Common myeloid progenitor, CD34-positive (primary cell): ENCODE results near the gene POLR1A.
A peak's percentile ranks its signal among the peaks of the same experiment; 100 is the strongest.

ENCODE experiments used
- CTCF ChIA-PET: fragments of 350-600 bp; sonication (Branson Sonifier 250); formaldehyde crosslinking; loops from one replicate; lab custom pipeline; 2021; ENCODE audit warnings: antibody characterized with exemption; lab: Charles Lee
- POLR2A ChIA-PET: fragments of 350-600 bp; sonication (Branson Sonifier 250); formaldehyde crosslinking; loops from one replicate; lab custom pipeline; 2021; ENCODE audit warnings: antibody characterized with exemption; lab: Charles Lee
- DNase-seq, 3 donors: peaks; one replicate each; pipeline versions ENCODE4 v3.0.0 to v3.0.0-alpha.2; 2013
- H3K27ac ChIP-seq, 2 experiments: 1 replicate in 1 of 2; 2 replicates in 1 of 2; pipeline ENCODE4 v1.7.0; 2013; ENCODE audit warnings: inconsistent platforms in 2 of 2, low read length in 2 of 2, mild to moderate bottlenecking in 2 of 2, low read depth in 1 of 2, moderate library complexity in 1 of 2; ENCODE audit not compliant: severe bottlenecking in 2 of 2, insufficient read depth in 1 of 2, poor library complexity in 1 of 2
- H3K27me3 ChIP-seq, 5 experiments: replicated peaks in 2 of 5; 1 replicate in 3 of 5; 2 replicates in 2 of 5; pipeline versions ENCODE4 v1.6.1 to v1.7.0; 2013; ENCODE audit warnings: low read length in 4 of 5, mild to moderate bottlenecking in 2 of 5, moderate library complexity in 2 of 5, inconsistent platforms in 1 of 5; ENCODE audit not compliant: insufficient read depth in 5 of 5, control insufficient read depth in 4 of 5
- H3K36me3 ChIP-seq, 4 experiments: 1 replicate in 2 of 4; 2 replicates in 2 of 4; pipeline versions ENCODE4 v1.6.1 to v1.7.0; 2013; ENCODE audit warnings: low read length in 3 of 4, control low read depth in 1 of 4, mild to moderate bottlenecking in 1 of 4; ENCODE audit not compliant: control insufficient read depth in 4 of 4, insufficient read depth in 4 of 4
- H3K4me1 ChIP-seq, 4 experiments: 1 replicate in 3 of 4; 2 replicates in 1 of 4; pipeline versions ENCODE4 v1.6.1 to v1.7.1; 2013; ENCODE audit warnings: low read length in 3 of 4, mild to moderate bottlenecking in 3 of 4, control low read depth in 1 of 4, inconsistent platforms in 1 of 4, moderate library complexity in 1 of 4; ENCODE audit not compliant: control insufficient read depth in 4 of 4, insufficient read depth in 4 of 4; ENCODE audit errors: control extremely low read depth in 1 of 4
- H3K4me3 ChIP-seq, 7 experiments: 1 replicate in 4 of 7; 2 replicates in 3 of 7; pipeline versions ENCODE4 v1.5.1 to v1.7.0; 2013; ENCODE audit warnings: mild to moderate bottlenecking in 7 of 7, low read length in 6 of 7, moderate library complexity in 6 of 7, inconsistent platforms in 2 of 7, low read depth in 2 of 7, control low read depth in 1 of 7; ENCODE audit not compliant: insufficient read depth in 4 of 7, control insufficient read depth in 1 of 7; ENCODE audit errors: extremely low read depth in 1 of 7
- H3K9me3 ChIP-seq, 5 experiments: 1 replicate in 4 of 5; 2 replicates in 1 of 5; pipeline versions ENCODE4 v1.6.1 to v1.7.1; 2013; ENCODE audit warnings: low read length in 4 of 5, mild to moderate bottlenecking in 2 of 5, inconsistent platforms in 1 of 5, low read depth in 1 of 5, moderate library complexity in 1 of 5; ENCODE audit not compliant: control insufficient read depth in 4 of 5, insufficient read depth in 2 of 5; ENCODE audit errors: control extremely low read depth in 1 of 5
- WGBS: methylation state at CpG from one replicate; pipeline ENCODE4 v1.1.5; 2013; ENCODE audit not compliant: insufficient coverage; 5-methylcytosine and 5-hydroxymethylcytosine counted together

The POLR1A gene

DNA sequence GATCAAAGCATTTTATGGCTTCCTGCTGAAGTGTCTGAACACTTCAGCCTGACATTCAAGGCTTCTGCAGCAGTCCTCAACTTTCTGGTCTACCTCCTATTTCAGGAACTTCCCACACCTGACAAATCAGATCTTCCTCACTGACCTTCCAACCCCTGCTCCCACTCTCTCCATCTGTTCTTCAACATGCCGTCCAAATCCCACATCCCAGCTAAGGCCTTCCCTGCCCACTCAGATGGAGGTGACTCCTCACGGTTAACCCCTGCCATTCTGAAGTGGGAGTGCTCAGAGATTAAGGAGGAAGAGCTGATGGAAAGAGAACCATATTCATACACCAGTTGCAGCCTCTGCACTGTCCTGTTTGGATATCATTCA lies 104.8 kb downstream of the POLR1A start:
- Histone ChIP-seq H3K27me3 (no peaks in the 10 kb centered on the region), H3K4me3 (no peak overlapping the region), H3K36me3 (no peaks in the 10 kb centered on the region), H3K4me1 (peaks cover 14 to 72% (median 41%) of the 10 kb centered on the region in 4 experiments), H3K9me3 (peaks cover 0 to 11% (median 7%) of the 10 kb centered on the region in 5 experiments), H3K27ac (no peak overlapping the region)
- DNase-seq, result no peak
- ChIA-PET CTCF (interaction anchor here (1.4 to 2.0 kb wide), 2 partner anchors 9 to 35 kb away, joined by 4 read pairs; no protein-coding TSS in a partner anchor), POLR2A (no interaction called here)
- WGBS, result 100% methylated on average over 1 of the region's 2 CpGs

DNA sequence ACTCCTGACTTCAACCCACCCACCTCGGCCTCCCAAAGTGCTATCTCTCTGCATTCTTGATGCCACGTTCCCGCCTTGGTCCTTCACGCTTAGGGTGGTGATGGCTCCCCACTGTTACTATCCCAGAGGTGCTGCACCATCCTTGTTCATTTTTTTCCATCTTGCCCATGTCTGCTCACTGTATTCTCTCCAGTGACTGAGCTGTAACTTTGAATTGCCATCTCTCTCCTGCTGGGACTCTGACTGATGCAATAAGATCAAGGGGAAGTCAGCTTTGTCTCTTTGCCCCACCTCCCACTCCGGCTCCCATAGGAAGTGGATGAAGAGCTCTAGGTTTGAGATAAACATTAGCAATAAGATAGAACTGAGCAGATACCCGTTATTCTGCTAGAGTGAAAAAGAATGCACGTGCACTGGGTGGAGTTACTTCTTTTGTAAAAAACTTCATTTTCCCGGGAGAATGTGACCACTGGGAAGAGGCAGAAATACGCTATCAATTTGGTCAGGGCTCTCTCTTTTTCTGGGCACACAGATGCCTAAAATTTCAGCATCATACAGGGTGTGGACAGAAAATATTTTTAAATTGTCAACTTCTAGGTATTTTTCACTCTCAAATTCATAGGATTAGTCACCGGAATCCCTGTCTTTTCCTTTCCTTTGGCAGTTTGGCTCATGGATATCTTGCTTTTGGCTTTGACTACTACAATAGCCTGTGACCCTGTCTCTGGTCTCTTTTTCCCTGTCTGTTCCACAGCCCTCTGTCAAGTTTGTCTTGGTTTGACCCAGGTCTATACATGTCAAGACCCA lies 105.4 kb downstream of the POLR1A start:
- Histone ChIP-seq H3K9me3 (peaks cover 0 to 5% (median 2%) of the 10 kb centered on the region in 5 experiments), H3K27me3 (no peaks in the 10 kb centered on the region), H3K4me1 (peaks cover 14 to 78% (median 46%) of the 10 kb centered on the region in 4 experiments), H3K36me3 (no peaks in the 10 kb centered on the region), H3K27ac (no peak overlapping the region), H3K4me3 (no peak overlapping the region)
- DNase-seq, result no peak
- ChIA-PET CTCF (interaction anchor here (1.1 to 2.0 kb wide), 3 partner anchors 10 to 36 kb away, joined by 3 to 4 read pairs (median 4); no protein-coding TSS in a partner anchor), POLR2A (no interaction called here)
- 89% methylated on average over 9 of the region's 10 CpGs for WGBS

DNA sequence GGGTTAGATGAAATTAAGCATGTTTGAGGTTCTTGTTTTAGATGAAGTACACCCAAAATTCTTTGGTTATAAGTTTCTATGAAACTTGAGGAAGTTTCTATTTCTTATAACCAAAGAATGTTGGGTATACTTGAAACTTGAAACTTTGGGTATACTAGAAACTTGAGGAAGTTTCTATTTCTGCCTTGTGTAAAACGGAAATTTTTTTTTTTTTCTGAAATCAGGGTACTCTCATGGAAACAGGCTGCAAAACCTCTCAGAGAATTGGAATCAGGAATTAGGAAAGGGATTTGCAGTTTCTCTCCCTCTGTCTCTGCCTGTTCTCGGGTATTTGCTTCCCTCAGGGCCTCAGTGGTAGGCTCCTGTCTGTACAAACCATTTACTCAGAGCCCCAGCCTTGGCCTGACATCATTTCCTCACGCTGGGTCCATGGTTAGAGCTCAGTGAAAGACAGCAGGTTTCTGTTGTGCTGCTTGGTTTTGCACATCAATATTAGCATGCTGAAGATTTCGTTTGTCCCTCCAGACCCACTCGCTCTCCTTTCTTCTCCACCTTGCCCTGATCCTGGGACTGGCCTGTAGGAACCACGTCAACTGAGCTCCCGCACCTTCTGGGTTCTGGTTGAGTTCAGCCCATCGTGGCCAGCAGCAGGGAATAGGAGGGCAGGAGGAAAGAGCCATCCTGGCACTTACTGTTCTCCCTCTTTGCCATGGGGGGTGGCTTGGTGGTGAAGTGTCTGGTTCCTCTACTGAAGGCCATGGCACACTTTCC lies 106.4 kb downstream of the POLR1A start:
- Histone ChIP-seq H3K27ac (peak overlapping the region; percentile 5 to 25), H3K27me3 (no peaks in the 10 kb centered on the region), H3K36me3 (no peaks in the 10 kb centered on the region), H3K4me1 (peaks cover 21 to 83% (median 56%) of the 10 kb centered on the region in 4 experiments), H3K4me3 (peak overlapping the region in 3 of 7 experiments; percentile 0 to 42 (median 2)), H3K9me3 (no peaks in the 10 kb centered on the region)
- peak in 2 of 3 donors; percentile 60 to 75 for DNase-seq
- CTCF ChIA-PET, result interaction anchor here (1.0 to 2.0 kb wide), 3 partner anchors 11 to 171 kb away, joined by 3 to 4 read pairs (median 3); no protein-coding TSS in a partner anchor
- POLR2A ChIA-PET, result no interaction called here
- WGBS, result 0% methylated on average over 3 of the region's 8 CpGs

DNA sequence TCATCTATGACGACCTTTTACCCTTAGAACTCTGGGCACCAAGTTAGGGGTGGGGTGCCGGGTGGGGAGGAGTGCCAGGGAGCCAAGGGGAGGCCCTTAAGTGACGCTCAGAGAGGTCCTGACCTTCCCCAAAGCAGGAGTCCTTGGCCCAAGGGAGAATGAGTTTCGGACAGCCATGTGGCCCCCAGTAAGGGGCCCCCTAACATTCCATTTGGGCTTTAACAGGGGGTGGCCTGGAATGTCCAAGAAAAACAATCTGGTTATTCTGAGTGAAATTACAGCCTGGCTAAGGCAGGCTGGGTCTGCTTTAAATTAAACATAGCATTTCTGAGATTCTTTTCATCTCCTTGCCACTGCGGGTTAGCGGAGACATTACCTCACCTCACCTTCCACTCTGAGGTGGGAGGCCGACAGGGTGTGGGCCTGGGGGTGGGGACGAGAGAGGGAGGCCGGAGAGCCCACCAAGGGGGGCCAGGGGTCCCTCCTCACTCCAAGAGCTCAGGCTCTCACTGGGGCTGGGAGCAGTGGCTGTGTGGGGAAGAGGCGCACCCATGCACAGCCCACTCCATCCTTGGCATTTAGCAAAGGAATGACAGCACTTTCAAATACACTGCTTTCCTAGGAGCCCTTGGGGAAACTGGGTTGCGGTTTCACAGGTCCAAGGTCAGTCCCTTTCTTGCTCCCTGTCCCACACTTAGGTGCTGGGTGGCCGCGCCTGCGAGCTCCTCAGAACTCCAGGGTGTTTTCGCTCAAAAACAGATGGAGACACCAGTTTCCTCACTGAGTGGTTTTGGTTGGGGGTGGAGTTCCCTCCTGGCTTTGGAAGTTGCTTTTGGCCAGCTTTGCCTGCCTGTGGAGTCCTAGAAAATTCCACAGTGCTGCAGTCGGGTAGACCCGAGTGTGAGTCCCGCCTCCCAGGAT lies 107.4 kb downstream of the POLR1A start:
- Histone ChIP-seq H3K27ac (peak overlapping the region in 1 of 2 experiments; percentile 36), H3K4me3 (no peak overlapping the region), H3K27me3 (no peaks in the 10 kb centered on the region), H3K36me3 (no peaks in the 10 kb centered on the region), H3K4me1 (peaks cover 23 to 86% (median 62%) of the 10 kb centered on the region in 4 experiments), H3K9me3 (no peaks in the 10 kb centered on the region)
- ChIA-PET POLR2A (no interaction called here), CTCF (interaction anchor here (3.8 kb wide), 1 partner anchor 38 kb away, joined by 15 read pairs; no protein-coding TSS in a partner anchor)
- 90% methylated on average over 7 of the region's 18 CpGs for WGBS
- no peak for DNase-seq

DNA sequence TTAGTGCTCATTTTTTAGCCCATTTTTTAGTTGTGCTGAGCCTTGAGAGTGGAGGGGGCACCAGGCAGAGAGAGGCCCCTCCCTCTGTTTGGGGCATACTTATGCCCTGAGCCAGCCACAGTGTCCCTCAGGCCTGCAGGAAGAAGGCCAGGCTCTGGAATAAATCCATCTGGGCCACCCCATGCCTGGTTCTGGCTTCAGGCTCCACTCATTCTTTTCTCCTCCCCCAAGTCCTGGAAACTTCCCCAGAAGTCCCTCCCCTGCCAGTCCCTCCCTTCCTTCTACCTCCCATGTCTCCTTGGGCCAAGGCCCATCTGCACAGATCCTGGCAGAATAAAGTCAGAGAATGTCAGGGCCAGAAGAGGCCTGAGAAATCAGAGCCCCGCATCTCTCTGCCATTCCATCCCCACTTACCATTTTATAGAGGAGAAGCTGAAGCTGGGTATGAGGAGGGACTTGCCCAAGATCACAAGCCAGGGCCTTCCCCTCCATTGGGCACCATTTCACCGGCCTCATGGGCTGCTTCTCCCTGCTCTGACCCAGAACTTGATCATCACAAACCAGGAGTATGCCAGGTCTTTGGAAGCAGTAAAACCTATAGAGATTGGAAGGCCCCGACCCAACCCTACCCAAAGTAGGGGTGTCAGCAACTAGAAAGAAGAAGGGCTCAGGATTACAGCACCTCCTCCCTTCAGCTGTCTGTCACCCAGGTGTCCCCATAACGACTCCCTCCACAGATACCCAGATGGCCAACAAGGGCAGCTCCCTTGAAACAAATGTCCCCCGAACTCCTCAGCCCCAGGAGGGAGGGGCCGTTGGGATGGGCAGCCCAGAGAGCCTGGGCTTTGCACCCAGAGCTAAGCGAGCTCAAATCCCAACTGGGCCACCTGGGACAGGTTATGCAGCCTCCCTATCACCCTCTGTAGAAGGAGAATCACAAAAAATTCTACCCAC lies 108.4 kb downstream of the POLR1A start:
- no peaks in the 10 kb centered on the region for H3K27me3 ChIP-seq
- 94% methylated on average over 3 of the region's 7 CpGs for WGBS
- peaks cover 23 to 92% (median 63%) of the 10 kb centered on the region in 4 experiments for H3K4me1 ChIP-seq
- H3K9me3 ChIP-seq, result no peaks in the 10 kb centered on the region
- peak overlapping the region in 1 of 2 experiments; percentile 64 for H3K27ac ChIP-seq
- H3K36me3 ChIP-seq, result no peaks in the 10 kb centered on the region
- ChIA-PET CTCF (interaction anchor here (1.2 to 3.8 kb wide), 7 partner anchors 14 to 110 kb away, joined by 3 to 15 read pairs (median 5); no protein-coding TSS in a partner anchor), POLR2A (interaction anchor here (0.6 kb wide), 1 partner anchor 27 kb away, joined by 3 read pairs; no protein-coding TSS in a partner anchor)
- DNase-seq, result no peak
- H3K4me3 ChIP-seq, result no peak overlapping the region
